Measurements from ENCODE around the gene RLF.

GRCh38 chr1:40160806-40161124 is 422 bp upstream of the RLF start:
- TF ChIP-seq POLR2A (IDR thresholded peaks at IDR 0.05; ENCODE audit: low read depth, low read length) (no peak), POLR2AphosphoS5 (IDR thresholded peaks at IDR 0.05; ENCODE audit: low read depth, low read length) (no peak), SPI1 (IDR thresholded peaks at IDR 0.05; ENCODE audit: low read depth, low read length) (no peak), TAF1 (IDR thresholded peaks at IDR 0.05; ENCODE audit: low read depth, low read length) (no peak)
